A549 (cell line): ENCODE data around the gene PARD3B. TPM values are rescaled to one million over a fixed set of nuclear protein-coding genes. Genes with fewer than 3 reads are reported as not detected.

Source experiments
- ATAC-seq, 2 experiments: fragments of 200-7000 bp in 1 of 2; fragments of >200 bp in 1 of 2; cut with Nextera tagmentation in 1 of 2; cut with Tn5 transposase in 1 of 2; 3 replicates each; pipeline versions ENCODE4 v1.8.0 to v1.9.1; 2018 to 2020; ENCODE audit warnings: mild to moderate bottlenecking in 1 of 2, moderate library complexity in 1 of 2
- CTCF ChIA-PET: fragments of 300-600 bp; sonication (Branson Sonifier 250); formaldehyde crosslinking; extraction: SDS; loops from one replicate; lab custom pipeline; 2021; ENCODE audit warnings: antibody characterized with exemption, inconsistent platforms; lab: Yijun Ruan, JAX
- POLR2A ChIA-PET: fragments of 350-600 bp; formaldehyde crosslinking; extraction: SDS; loops from one replicate; lab custom pipeline; 2021; ENCODE audit warnings: antibody characterized with exemption, inconsistent platforms; lab: Yijun Ruan, JAX
- DNase-seq, 2 experiments: peaks; one replicate each; pipeline versions ENCODE4 v3.0.0 to v3.0.0-alpha.2; 2011 to 2016; ENCODE audit warnings: low read depth in 1 of 2, low spot score in 1 of 2
- FAIRE-seq: peaks from 2 replicates; lab custom pipeline; 2011; peaks lifted over from hg19 to GRCh38; lab: Jason Lieb, UNC
- H3K27ac ChIP-seq, 2 experiments: fragments of >200 bp; sonication (Bioruptor Twin); formaldehyde crosslinking; 3 replicates each; pipeline ENCODE4 v1.5.1; 2016 to 2017
- H3K4me1 ChIP-seq: fragments of >200 bp; sonication (Bioruptor Twin); formaldehyde crosslinking; 3 replicates; pipeline ENCODE4 v1.6.1; 2016
- H3K4me2 ChIP-seq: fragments of >200 bp; sonication (Bioruptor Twin); formaldehyde crosslinking; 3 replicates; pipeline ENCODE4 v1.6.1; 2016
- H3K4me3 ChIP-seq: fragments of >200 bp; sonication (Bioruptor Twin); formaldehyde crosslinking; 3 replicates; pipeline ENCODE4 v1.5.1; 2016
- H3K9me3 ChIP-seq: fragments of >200 bp; sonication (Bioruptor Twin); formaldehyde crosslinking; 3 replicates; pipeline ENCODE4 v1.6.1; 2016
- CEBPB ChIP-seq, 2 experiments: fragments of >200 bp in 1 of 2; sonication (Bioruptor Twin) in 1 of 2; formaldehyde crosslinking in 1 of 2; IDR thresholded peaks; 2 replicates each; pipeline ENCODE4 v1.6.1; 2012 to 2016
- CHD2 ChIP-seq: fragments of 150-350 bp; IDR thresholded peaks from 2 replicates; pipeline ENCODE4 v1.6.1; 2014; ENCODE audit warnings: low read length; ENCODE audit not compliant: partially characterized antibody
- CHD4 ChIP-seq: fragments of 200-600 bp; sonication (generic); IDR thresholded peaks from 2 replicates; pipeline ENCODE4 v1.6.1; 2016; ENCODE audit warnings: antibody characterized with exemption, mild to moderate bottlenecking, borderline replicate concordance
- EHMT2 ChIP-seq: fragments of 200-600 bp; sonication (generic); IDR thresholded peaks from 2 replicates; pipeline ENCODE4 v1.6.1; 2016; ENCODE audit warnings: antibody characterized with exemption, low read depth, mild to moderate bottlenecking, moderate library complexity
- ESRRA ChIP-seq: fragments of 150-350 bp; IDR thresholded peaks from 2 replicates; pipeline ENCODE4 v1.6.1; 2014; ENCODE audit warnings: mild to moderate bottlenecking, low read length, borderline replicate concordance
- FOSB ChIP-seq: fragments of 250-450 bp; sonication (Bioruptor Pico); IDR thresholded peaks from 2 replicates; pipeline ENCODE4 v1.5.0; 2020; ENCODE audit warnings: mild to moderate bottlenecking, moderate library complexity
- FOXS1 ChIP-seq: fragments of 250-450 bp; sonication (Bioruptor Pico); IDR thresholded peaks from 2 replicates; pipeline ENCODE4 v1.5.0; 2020; ENCODE audit warnings: mild to moderate bottlenecking, moderate library complexity
- HDAC2 ChIP-seq: fragments of 200-600 bp; sonication (generic); IDR thresholded peaks from 2 replicates; pipeline ENCODE4 v1.6.1; 2016
- HMGXB4 ChIP-seq: fragments of 250-450 bp; sonication (Bioruptor Pico); IDR thresholded peaks from 2 replicates; pipeline ENCODE4 v1.5.0; 2021; ENCODE audit warnings: mild to moderate bottlenecking, moderate library complexity, borderline replicate concordance
- HOXB5 ChIP-seq: fragments of 250-450 bp; sonication (Bioruptor Pico); IDR thresholded peaks from 2 replicates; pipeline ENCODE4 v1.5.0; 2020; ENCODE audit warnings: mild to moderate bottlenecking, moderate library complexity
- JUN ChIP-seq, 2 experiments: fragments of >200 bp; sonication (Bioruptor Twin); formaldehyde crosslinking; IDR thresholded peaks; 2 replicates in 1 of 2; 3 replicates in 1 of 2; pipeline ENCODE4 v1.6.1; 2016 to 2017
- JUNB ChIP-seq: fragments of >200 bp; sonication (Bioruptor Twin); formaldehyde crosslinking; IDR thresholded peaks from 2 replicates; pipeline ENCODE4 v1.6.1; 2016
- KDM1A ChIP-seq: fragments of 200-600 bp; sonication (generic); IDR thresholded peaks from 2 replicates; pipeline ENCODE4 v1.6.1; 2016; ENCODE audit warnings: low read depth, mild to moderate bottlenecking
- MAFK ChIP-seq: fragments of 450-650 bp; IDR thresholded peaks from 2 replicates; pipeline ENCODE4 v1.6.1; 2014; ENCODE audit not compliant: partially characterized antibody
- MAZ ChIP-seq: fragments of 150-350 bp; IDR thresholded peaks from 2 replicates; pipeline ENCODE4 v1.6.1; 2014; ENCODE audit warnings: antibody characterized with exemption, low read depth, low read length, borderline replicate concordance
- MYC ChIP-seq: IDR thresholded peaks from 2 replicates; pipeline ENCODE4 v1.6.1; 2012; ENCODE audit warnings: mild to moderate bottlenecking, inconsistent platforms, low read length, improper control_type of control experiment, borderline replicate concordance
- NFE2L2 ChIP-seq: fragments of 150-350 bp; conservative IDR thresholded peaks from 2 replicates; pipeline ENCODE4 v1.6.1; 2014; ENCODE audit warnings: low read length
- NR3C1 ChIP-seq: fragments of >200 bp; sonication (Bioruptor Twin); formaldehyde crosslinking; IDR thresholded peaks from 3 replicates; pipeline ENCODE4 v1.6.1; 2017
- POLR2A ChIP-seq: IDR thresholded peaks from 2 replicates; pipeline ENCODE4 v1.6.1; 2012; ENCODE audit warnings: mild to moderate bottlenecking, low read length
- RCOR1 ChIP-seq: fragments of 150-350 bp; IDR thresholded peaks from 2 replicates; pipeline ENCODE4 v1.6.1; 2014; ENCODE audit warnings: antibody characterized with exemption, low read length, low read depth
- RFX5 ChIP-seq: fragments of 450-650 bp; IDR thresholded peaks from 2 replicates; pipeline ENCODE4 v1.7.1; 2014; ENCODE audit warnings: antibody characterized with exemption, mild to moderate bottlenecking, moderate library complexity
- TFCP2L1 ChIP-seq: fragments of 250-450 bp; sonication (Bioruptor Pico); IDR thresholded peaks from 2 replicates; pipeline ENCODE4 v1.5.0; 2021; ENCODE audit warnings: mild to moderate bottlenecking
- USF2 ChIP-seq: fragments of 450-650 bp; IDR thresholded peaks from 2 replicates; pipeline ENCODE4 v1.6.1; 2014; ENCODE audit warnings: antibody characterized with exemption
- ZNF302 ChIP-seq: fragments of 250-450 bp; sonication (Bioruptor Pico); IDR thresholded peaks from 2 replicates; pipeline ENCODE4 v1.9.0; 2021; ENCODE audit warnings: inconsistent platforms, mild to moderate bottlenecking, moderate library complexity
- ZSCAN20 ChIP-seq: fragments of 250-450 bp; sonication (Bioruptor Pico); IDR thresholded peaks from 2 replicates; pipeline ENCODE4 v1.8.0; 2022; ENCODE audit warnings: mild to moderate bottlenecking, moderate library complexity
- WGBS: methylation state at CpG from one replicate; pipeline ENCODE4 v1.1.6; 2017; ENCODE audit errors: missing lambda C conversion rate; 5-methylcytosine and 5-hydroxymethylcytosine counted together
- polyA plus RNA-seq, 4 experiments: library from polyadenylated mRNA; depleted of rRNA in 3 of 4; stranded (reverse); fragments of >200 nt; fragmentation: RNase III in 1 of 4; extraction: RNeasy Plus Mini Kit Qiagen cat#74134 plus additional on column Dnase treatment in 1 of 4; gene quantifications; 2 replicates in 3 of 4; 3 replicates in 1 of 4; pipeline ENCODE4 v1.2.3, GENCODE V29; 2011 to 2017
- TF ChIP-seq, protein P1 (sequence below): fragments of >200 bp; sonication (Bioruptor Twin); formaldehyde crosslinking; IDR thresholded peaks from 3 replicates; pipeline ENCODE4 v1.5.1; 2016

Gene PARD3B
- polyA plus RNA-seq, 2 of the 4 experiments (the other 2 are of a cell fraction): 1.2 to 2.4 TPM

DNA sequence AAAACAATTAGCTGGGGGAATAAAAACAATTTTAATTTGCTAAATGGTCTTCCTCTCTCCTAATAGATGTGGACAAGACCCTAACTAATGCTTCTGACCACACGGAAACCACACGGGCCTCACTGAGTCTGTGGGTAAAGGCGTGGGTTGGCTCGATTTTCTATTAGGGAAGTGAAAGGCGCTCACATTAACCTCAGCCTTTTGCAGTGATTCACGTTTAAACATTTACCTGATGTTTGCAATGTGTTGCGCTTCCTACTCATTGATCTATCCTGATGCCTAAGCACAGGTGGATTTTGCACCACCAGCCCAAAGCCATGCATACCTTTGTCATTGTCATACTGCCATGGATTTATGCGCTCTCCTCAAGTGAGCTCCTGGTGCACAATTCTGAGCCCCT, 1101.4 kb downstream of the PARD3B start:
- ATAC-seq: no peak
- Histone ChIP-seq H3K4me3 (no peak overlapping the region), H3K9me3 (no peaks in the 10 kb centered on the region), H3K4me2 (no peak overlapping the region), H3K27ac (no peak overlapping the region), H3K4me1 (no peaks in the 10 kb centered on the region)
- CTCF ChIA-PET: interaction anchor here (0.7 kb wide), 1 partner anchor 10 kb away, joined by 3 read pairs; no protein-coding TSS in a partner anchor
- TF ChIP-seq CHD2 (no peak), ZSCAN20 (CRISPR knock-in tag) (no peak), RCOR1 (no peak), NR3C1 (no peak), ESRRA (no peak), JUNB (no peak), MYC (no peak), KDM1A (no peak)
- WGBS: 76% methylated on average over 8 of the region's 8 CpGs
- no peak for DNase-seq
- FAIRE-seq: no peak
- POLR2A ChIA-PET: no interaction called here

- no peak overlapping the region for H3K4me3 ChIP-seq
- POLR2A ChIA-PET: no interaction called here
- H3K9me3 ChIP-seq: no peaks in the 10 kb centered on the region
- ATAC-seq: no peak
- no peak overlapping the region for H3K27ac ChIP-seq
- H3K4me1 ChIP-seq: no peaks in the 10 kb centered on the region
- no peak for DNase-seq
- no peak overlapping the region for H3K4me2 ChIP-seq
- CTCF ChIA-PET: interaction anchor here (1.5 to 1.6 kb wide), 2 partner anchors 12 to 276 kb away, joined by 3 to 6 read pairs; no protein-coding TSS in a partner anchor
- no peak for TF ChIP-seq CEBPB (IDR thresholded peaks at IDR 0.05)
- TF ChIP-seq, protein P1, sequence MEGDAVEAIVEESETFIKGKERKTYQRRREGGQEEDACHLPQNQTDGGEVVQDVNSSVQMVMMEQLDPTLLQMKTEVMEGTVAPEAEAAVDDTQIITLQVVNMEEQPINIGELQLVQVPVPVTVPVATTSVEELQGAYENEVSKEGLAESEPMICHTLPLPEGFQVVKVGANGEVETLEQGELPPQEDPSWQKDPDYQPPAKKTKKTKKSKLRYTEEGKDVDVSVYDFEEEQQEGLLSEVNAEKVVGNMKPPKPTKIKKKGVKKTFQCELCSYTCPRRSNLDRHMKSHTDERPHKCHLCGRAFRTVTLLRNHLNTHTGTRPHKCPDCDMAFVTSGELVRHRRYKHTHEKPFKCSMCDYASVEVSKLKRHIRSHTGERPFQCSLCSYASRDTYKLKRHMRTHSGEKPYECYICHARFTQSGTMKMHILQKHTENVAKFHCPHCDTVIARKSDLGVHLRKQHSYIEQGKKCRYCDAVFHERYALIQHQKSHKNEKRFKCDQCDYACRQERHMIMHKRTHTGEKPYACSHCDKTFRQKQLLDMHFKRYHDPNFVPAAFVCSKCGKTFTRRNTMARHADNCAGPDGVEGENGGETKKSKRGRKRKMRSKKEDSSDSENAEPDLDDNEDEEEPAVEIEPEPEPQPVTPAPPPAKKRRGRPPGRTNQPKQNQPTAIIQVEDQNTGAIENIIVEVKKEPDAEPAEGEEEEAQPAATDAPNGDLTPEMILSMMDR: no peak
- TF ChIP-seq FOXS1: no peak
- TF ChIP-seq NFE2L2: no peak
- 37% methylated on average over 4 of the region's 4 CpGs for WGBS
- no peak for FAIRE-seq
These were observed 1105.2 kb downstream of the PARD3B start for GRCh38 chr2:205650450-205650849.

DNA sequence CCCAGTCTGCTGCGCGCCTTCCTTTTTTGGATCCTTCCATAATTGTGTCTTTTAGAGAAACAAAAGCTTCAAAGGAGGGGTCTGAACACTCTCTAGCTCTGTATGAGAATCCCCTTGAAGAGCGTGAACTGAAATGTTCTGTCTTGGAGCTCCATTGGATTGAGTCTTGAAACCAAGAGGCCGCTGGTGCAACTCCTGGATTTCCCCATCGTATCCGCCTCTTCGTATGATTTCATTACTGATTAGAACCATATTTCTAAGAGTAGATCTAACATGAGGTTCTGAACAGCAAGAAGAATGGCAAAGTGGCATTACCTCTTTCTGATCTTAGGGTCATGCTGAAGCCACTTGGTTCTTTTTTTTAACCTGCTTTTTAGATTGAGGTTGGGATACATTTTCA, 1105.7 kb downstream of the PARD3B start:
- Histone ChIP-seq H3K27ac (no peak overlapping the region), H3K4me1 (no peaks in the 10 kb centered on the region), H3K4me3 (no peak overlapping the region), H3K9me3 (no peaks in the 10 kb centered on the region)
- DNase-seq (no peak), FAIRE-seq (no peak), ATAC-seq (no peak)
- POLR2A ChIA-PET: no interaction called here
- 88% methylated on average over 7 of the region's 7 CpGs for WGBS
- CTCF ChIA-PET: interaction anchor here (1.5 to 1.6 kb wide), 2 partner anchors 13 to 275 kb away, joined by 3 to 6 read pairs; no protein-coding TSS in a partner anchor
- TF ChIP-seq RFX5: no peak
- TF ChIP-seq ZNF302: no peak
- no peak for TF ChIP-seq USF2
- no peak for TF ChIP-seq HDAC2
- no peak for TF ChIP-seq EHMT2
- TF ChIP-seq HOXB5 (CRISPR knock-in tag): no peak
- TF ChIP-seq TFCP2L1 (CRISPR knock-in tag): no peak
- TF ChIP-seq, protein P1: no peak
- TF ChIP-seq NR3C1: no peak
- TF ChIP-seq MAFK: no peak
- no peak for TF ChIP-seq JUNB
- no peak for TF ChIP-seq RCOR1
- no peak for TF ChIP-seq FOSB (CRISPR knock-in tag)
- TF ChIP-seq MAZ: no peak
- TF ChIP-seq HMGXB4 (CRISPR knock-in tag): no peak
- TF ChIP-seq NFE2L2: no peak
- TF ChIP-seq CHD4: no peak
- TF ChIP-seq CHD2: no peak
- TF ChIP-seq JUN (IDR thresholded peaks at IDR 0.05): no peak
- TF ChIP-seq POLR2A: no peak
- TF ChIP-seq, all 56 proteins: peak for 0
- no peak overlapping the region for H3K4me2 ChIP-seq
